MV-4-11 (cell line): ENCODE data around the gene CDKL5.
"Not testable (repeated sequence)": the region's sequence is repeated elsewhere in the genome, so short reads cannot be mapped to it uniquely, and the experiment has no call there.

Experiments used
- DNase-seq: peaks from one replicate; lab custom pipeline; 2025; lab: John Stamatoyannopoulos, UW

Gene CDKL5

GRCh38 chrX:18575744-18576143 lies 150.3 kb downstream of the CDKL5 start:
- DNase-seq = no peak

DNA sequence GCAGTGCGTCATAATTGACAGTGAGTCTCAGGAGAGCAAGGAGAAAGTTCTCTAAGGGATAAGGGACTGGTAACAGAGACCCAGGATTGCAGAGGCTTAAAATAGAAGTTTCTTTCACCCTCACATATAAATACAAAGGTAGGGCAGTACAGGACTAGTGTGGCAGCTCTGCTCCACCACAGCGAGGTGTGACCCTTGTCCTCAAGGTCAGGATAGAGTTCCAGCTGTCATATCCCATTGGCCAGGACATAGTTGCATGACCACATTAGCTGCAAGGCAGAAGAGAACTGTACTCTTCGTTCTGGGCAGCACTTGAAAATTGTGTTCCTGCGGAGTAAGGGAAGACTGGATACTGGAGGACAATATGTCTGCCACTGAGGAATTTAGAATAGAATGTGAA lies 152.0 kb downstream of the CDKL5 start:
- DNase-seq = no peak

GRCh38 chrX:18578546-18578945 lies 153.1 kb downstream of the CDKL5 start:
- no peak for DNase-seq

- no peak for DNase-seq
These were observed 154.1 kb downstream of the CDKL5 start for GRCh38 chrX:18579495-18579894.

DNA sequence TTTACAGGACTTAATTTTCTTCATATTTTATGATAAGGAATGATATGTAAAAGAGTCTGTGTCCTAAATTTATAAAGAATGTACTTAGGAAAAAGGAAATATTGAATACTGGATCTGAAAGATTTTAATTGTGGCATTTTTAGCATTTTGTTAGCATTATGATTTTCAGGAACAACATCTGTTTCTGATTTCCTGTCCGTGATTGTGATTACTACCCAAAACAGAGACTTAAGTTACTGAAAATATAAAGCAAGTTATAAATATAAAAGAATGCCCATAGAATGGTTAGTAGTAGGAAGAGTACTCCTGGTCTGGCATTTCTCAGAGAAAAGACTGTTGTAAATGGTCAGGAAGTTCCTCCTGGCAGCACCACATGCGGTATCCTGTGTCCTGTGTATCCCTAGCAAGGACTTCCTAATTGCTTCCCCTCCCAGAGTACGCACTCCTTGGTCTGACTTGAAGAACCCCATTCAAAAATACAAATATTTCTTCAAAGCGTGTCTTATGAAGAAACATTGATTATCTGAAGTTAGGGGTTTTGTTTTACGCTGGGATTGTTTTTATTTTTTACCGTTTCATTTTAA lies 157.6 kb downstream of the CDKL5 start:
- DNase-seq = no peak

DNA sequence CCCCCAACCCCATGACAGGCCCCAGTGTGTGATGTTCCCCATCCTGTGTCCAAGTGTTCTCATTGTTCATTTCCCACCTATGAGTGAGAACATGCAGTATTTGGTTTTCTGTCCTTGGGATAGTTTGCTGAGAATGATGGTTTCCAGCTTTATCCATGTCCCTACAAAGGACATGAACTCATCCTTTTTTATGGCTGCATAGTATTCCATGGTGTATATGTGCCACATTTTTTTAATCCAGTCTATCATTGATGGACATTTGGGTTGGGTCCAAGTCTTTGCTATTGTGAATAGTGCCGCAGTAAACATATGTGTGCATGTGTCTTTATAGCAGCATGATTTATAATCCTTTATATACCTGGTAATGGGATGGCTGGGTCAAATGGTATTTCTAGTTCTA lies 163.9 kb downstream of the CDKL5 start:
- DNase-seq = not testable (repeated sequence)

DNA sequence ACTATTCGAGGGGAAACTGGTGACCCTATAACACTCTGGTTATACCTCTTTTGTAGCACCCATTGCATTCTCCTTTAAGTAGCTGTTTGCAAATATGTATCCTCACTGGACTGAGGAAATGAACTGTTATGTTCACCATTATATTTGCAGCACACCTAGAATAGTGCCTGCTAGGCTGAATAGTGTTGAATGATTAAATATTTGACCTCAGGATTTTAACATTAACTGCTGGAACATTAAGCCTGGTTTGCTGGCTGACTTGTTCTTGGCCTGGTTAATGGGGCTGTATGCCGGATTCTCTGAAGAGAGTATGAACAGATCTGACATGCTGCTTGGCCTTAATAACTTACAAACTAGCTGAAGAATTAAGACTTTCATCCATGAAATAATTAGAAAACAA lies 166.4 kb downstream of the CDKL5 start:
- DNase-seq = no peak

DNA sequence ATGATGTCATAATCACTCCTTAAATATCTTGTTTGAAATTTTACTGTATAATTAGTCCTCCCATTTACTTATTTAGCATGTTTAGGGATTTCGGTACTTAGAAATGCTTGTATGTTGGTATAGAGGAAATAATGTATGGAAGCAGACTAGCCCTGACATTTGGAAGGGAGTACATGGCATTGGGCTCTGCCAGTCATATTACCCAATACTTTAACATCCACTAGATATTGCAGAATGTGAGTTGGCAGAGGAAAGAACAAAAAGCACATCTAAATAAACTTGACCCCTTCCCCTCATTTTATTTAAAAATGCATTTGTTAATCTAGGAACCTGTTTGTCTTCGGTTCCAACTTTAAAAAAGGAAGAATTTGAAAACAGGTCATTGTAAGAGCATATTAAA lies 168.7 kb downstream of the CDKL5 start:
- no peak for DNase-seq

GRCh38 chrX:18596096-18596495 lies 170.7 kb downstream of the CDKL5 start:
- no peak for DNase-seq

DNA sequence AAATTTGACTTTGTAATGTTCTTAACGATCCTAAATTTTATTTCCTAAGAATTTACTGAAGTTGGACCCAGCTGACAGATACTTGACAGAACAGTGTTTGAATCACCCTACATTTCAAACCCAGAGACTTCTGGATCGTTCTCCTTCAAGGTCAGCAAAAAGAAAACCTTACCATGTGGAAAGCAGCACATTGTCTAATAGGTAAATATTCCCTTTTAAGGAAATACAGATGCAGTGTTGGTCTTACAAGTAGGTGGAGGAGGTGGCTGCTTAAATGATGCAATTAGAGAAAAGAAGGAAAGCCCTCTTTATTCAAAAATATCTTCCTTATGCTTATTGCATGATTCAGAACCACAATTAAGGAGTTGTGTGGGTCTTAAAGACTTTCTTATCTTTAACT lies 173.0 kb downstream of the CDKL5 start:
- DNase-seq = no peak

DNA sequence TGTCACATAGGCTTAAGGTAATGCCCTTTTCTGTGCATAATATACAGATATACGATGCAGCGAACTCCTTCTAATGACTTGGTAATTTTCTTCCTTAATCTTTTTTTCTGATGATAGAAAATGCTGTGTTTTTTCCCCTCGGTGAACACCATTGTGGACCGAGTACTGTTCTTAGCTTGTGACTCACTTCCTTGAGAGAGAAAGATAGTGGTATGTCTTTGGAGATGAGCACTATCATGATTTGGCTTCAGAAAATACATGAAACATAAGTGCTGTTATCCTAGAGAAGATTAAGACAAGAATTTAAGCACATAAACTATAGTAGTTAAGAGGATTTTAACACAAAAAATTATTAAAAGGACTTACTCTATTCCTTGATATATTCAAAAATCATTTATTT lies 182.6 kb downstream of the CDKL5 start:
- DNase-seq = no peak

GRCh38 chrX:18613930-18614639 lies 188.7 kb downstream of the CDKL5 start:
- no peak for DNase-seq

GRCh38 chrX:18616688-18617406 lies 191.4 kb downstream of the CDKL5 start:
- no peak for DNase-seq

GRCh38 chrX:18617407-18617750 lies 192.0 kb downstream of the CDKL5 start:
- peak; percentile 32 for DNase-seq

DNA sequence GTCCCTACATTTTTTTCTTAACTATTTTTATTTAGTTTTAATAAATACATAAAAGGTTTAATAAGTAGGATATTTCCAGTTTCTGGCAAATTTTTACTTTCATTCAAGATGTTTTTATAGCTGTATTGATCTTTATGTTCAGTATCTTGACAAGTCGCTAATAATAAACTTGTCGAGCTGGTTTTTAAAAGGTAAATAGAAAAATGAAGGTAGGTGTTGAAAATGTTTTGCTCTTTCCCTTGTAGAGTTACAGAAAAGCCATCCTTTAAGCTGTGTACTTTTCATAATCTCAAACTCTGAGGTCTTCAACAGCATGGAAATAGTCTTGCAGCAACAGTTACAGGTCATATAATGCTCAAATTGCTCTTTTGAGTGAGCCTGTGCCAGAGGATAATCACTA lies 193.9 kb downstream of the CDKL5 start:
- no peak for DNase-seq

DNA sequence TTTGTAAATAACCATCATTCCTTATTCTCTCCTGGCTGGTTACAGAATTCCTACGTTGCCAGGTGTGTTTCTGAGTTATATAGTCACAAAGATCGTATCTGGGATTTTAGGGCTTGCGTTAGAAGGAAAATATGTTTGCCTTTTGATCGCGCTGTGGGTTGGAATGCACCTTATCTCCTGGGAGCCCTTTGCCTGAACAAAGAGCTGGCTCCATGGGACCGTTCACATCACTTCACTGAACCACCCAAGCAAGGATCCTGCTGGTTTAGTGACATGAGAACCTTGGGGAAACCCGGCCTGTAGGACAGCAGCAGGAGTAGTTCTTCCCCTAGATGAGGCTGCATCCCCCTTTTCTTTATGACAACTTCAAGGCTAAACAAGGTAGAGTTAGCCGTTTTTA lies 194.9 kb downstream of the CDKL5 start:
- no peak for DNase-seq

- no peak for DNase-seq
These were observed 199.2 kb downstream of the CDKL5 start for GRCh38 chrX:18624599-18624998.

DNA sequence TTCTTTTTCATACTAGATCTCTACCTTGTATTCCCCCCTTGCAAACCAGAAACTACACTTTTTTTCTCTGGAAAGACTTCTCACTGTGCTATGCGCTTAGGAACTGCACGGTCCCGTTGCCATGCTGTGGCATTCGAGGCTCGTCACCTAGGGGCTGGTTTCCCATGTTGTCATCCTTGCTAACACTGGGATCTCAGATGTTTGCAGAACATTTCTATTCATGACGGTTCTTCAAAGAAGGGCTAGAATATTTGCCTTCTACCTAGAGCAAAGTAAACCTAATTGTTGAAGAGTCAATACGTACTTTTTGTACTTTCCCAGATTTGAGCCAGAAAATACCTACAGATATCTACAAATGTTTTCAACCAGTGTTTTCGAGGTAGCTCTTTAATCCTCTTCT lies 205.5 kb downstream of the CDKL5 start:
- DNase-seq = no peak

GRCh38 chrX:18638398-18638797 lies 213.0 kb downstream of the CDKL5 start:
- DNase-seq = no peak

- DNase-seq = no peak
These were observed 213.9 kb downstream of the CDKL5 start for GRCh38 chrX:18639280-18639679.

GRCh38 chrX:18640686-18641085 lies 215.3 kb downstream of the CDKL5 start:
- no peak for DNase-seq

GRCh38 chrX:18643243-18643642 lies 217.8 kb downstream of the CDKL5 start:
- no peak for DNase-seq

DNA sequence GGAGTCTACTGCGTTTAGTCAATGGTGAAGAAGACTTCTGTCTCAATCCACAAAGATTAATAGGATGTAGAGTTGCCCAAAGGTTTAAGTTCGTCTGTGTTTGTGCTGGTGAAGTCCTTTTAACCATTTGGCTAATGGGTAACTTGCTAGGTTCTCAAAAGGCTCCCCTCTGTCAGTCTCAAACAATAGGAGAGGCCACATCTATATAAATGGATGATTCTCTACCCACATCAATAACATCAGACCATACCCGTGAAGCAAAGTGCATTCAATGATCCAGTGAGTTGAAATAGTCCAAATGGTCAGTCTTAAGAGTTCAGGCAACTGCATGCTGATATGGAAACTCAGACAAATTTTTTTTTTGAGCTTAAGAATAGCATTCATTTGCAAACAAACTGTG lies 218.4 kb downstream of the CDKL5 start:
- DNase-seq = no peak

DNA sequence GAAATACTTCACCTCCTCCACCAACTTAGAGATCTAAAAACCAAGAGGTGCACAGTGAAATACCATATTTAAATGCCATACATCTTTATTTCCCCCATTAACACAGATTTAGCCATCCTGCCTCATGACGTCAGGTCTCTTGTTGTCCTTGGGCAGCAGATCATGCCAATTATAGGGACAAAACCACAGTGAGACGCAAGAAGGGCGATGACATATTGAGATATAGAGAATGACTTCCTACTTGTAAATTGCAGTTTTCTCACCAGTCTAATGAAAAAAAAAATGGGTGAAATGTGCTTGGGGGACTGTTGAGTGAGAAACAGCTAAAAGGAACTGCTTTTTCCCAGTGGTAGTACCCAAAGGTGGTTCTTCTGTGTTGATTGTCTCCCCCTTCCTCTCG lies 222.2 kb downstream of the CDKL5 start:
- peak; percentile 46 for DNase-seq
